Uterus (tissue), 4 donors: ENCODE results near the gene SHROOM3. TPM values are rescaled to one million over a fixed set of nuclear protein-coding genes. Genes with fewer than 3 reads are reported as not detected.

Source experiments
- DNase-seq, 2 donors: peaks; one replicate each; pipeline ENCODE4 v3.0.0-alpha.2; 2019 to 2020
- H3K27ac ChIP-seq, 2 donors: fragments of 200-600 bp; sonication (generic); 1 replicate in 1 of 2; 2 replicates in 1 of 2; pipeline ENCODE4 v1.5.1; 2016 to 2018
- H3K27me3 ChIP-seq, 2 donors: fragments of 200-600 bp; sonication (generic); one replicate each; pipeline ENCODE4 v1.5.1; 2018 to 2019; ENCODE audit warnings: control low read depth in 1 of 2
- H3K36me3 ChIP-seq, 2 donors: fragments of 200-600 bp; sonication (generic); one replicate each; pipeline ENCODE4 v1.5.1; 2019; ENCODE audit warnings: control low read depth in 1 of 2
- H3K4me1 ChIP-seq, 2 donors: fragments of 200-600 bp; sonication (generic); one replicate each; pipeline ENCODE4 v1.5.1; 2018 to 2019; ENCODE audit warnings: control low read depth in 1 of 2
- H3K4me3 ChIP-seq, 2 donors: fragments of 200-600 bp; sonication (generic); 1 replicate in 1 of 2; 2 replicates in 1 of 2; pipeline ENCODE4 v1.5.1; 2018 to 2019; ENCODE audit warnings: mild to moderate bottlenecking in 1 of 2
- H3K9me3 ChIP-seq, 2 donors: fragments of 200-600 bp; sonication (generic); one replicate each; pipeline ENCODE4 v1.5.1; 2019; ENCODE audit warnings: control low read depth in 1 of 2
- POLR2A ChIP-seq, 2 donors: fragments of 450-650 bp; IDR thresholded peaks; one replicate each; pipeline ENCODE4 v1.6.1; 2016; ENCODE audit warnings: antibody characterized with exemption in 2 of 2, mild to moderate bottlenecking in 1 of 2, moderate library complexity in 1 of 2
- intact Hi-C: fragments of 100-400 bp; cut with DNase I; formaldehyde crosslinking; loops from one replicate; pipeline ENCODE4 v1.15.1; 2023; ENCODE audit warnings: low total_unique reads
- total RNA-seq, 4 donors: library from RNA; depleted of rRNA in 3 of 4; stranded (reverse); fragments of >200 nt in 3 of 4; gene quantifications; one replicate each; pipeline versions ENCODE4 v1.1.0 to v1.2.4, GENCODE V29; 2014 to 2023
- TF ChIP-seq, protein P1 (sequence below), 4 experiments: fragments of 200-600 bp in 2 of 4; fragments of 450-650 bp in 2 of 4; sonication (generic) in 2 of 4; IDR thresholded peaks; one replicate each; pipeline ENCODE4 v1.5.1; 2016 to 2019; ENCODE audit warnings: antibody characterized with exemption in 4 of 4, mild to moderate bottlenecking in 2 of 4, moderate library complexity in 1 of 4
- donor health status: DM: yes; HTN: yes; CAD: no.

The SHROOM3 gene
- total RNA-seq, 4 donors from 2014 or later: 1.5 to 24.1 (median 3.4) TPM

- H3K9me3 ChIP-seq: no peaks in the 10 kb centered on the region
- H3K27me3 ChIP-seq: no peaks in the 10 kb centered on the region
- intact Hi-C loops: no loop called here
- H3K36me3 ChIP-seq: no peaks in the 10 kb centered on the region
- TF ChIP-seq, protein P1, sequence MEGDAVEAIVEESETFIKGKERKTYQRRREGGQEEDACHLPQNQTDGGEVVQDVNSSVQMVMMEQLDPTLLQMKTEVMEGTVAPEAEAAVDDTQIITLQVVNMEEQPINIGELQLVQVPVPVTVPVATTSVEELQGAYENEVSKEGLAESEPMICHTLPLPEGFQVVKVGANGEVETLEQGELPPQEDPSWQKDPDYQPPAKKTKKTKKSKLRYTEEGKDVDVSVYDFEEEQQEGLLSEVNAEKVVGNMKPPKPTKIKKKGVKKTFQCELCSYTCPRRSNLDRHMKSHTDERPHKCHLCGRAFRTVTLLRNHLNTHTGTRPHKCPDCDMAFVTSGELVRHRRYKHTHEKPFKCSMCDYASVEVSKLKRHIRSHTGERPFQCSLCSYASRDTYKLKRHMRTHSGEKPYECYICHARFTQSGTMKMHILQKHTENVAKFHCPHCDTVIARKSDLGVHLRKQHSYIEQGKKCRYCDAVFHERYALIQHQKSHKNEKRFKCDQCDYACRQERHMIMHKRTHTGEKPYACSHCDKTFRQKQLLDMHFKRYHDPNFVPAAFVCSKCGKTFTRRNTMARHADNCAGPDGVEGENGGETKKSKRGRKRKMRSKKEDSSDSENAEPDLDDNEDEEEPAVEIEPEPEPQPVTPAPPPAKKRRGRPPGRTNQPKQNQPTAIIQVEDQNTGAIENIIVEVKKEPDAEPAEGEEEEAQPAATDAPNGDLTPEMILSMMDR (IDR thresholded peaks at IDR 0.05): no peak
- TF ChIP-seq POLR2A (IDR thresholded peaks at IDR 0.05): no peak
- no peak overlapping the region for H3K27ac ChIP-seq
- H3K4me1 ChIP-seq: no peaks in the 10 kb centered on the region
- H3K4me3 ChIP-seq: no peak overlapping the region
- DNase-seq: no peak
Measured at GRCh38 chr4:76644831-76645485, 209.9 kb downstream of the SHROOM3 start.

- no peaks in the 10 kb centered on the region for H3K9me3 ChIP-seq
- no peak overlapping the region for H3K4me3 ChIP-seq
- no peaks in the 10 kb centered on the region for H3K4me1 ChIP-seq
- DNase-seq: no peak
- H3K27me3 ChIP-seq: no peaks in the 10 kb centered on the region
- intact Hi-C loops: no loop called here
- TF ChIP-seq, protein P1 (IDR thresholded peaks at IDR 0.05): no peak
- no peak overlapping the region for H3K27ac ChIP-seq
- H3K36me3 ChIP-seq: no peaks in the 10 kb centered on the region
Measured at GRCh38 chr4:76649086-76649485, 214.1 kb downstream of the SHROOM3 start.

GRCh38 chr4:76651616-76652015 lies 216.6 kb downstream of the SHROOM3 start:
- Histone ChIP-seq H3K27me3 (no peaks in the 10 kb centered on the region), H3K4me3 (no peak overlapping the region), H3K27ac (no peak overlapping the region), H3K4me1 (no peaks in the 10 kb centered on the region), H3K9me3 (no peaks in the 10 kb centered on the region), H3K36me3 (no peaks in the 10 kb centered on the region)
- no peak for TF ChIP-seq POLR2A (IDR thresholded peaks at IDR 0.05)
- TF ChIP-seq, protein P1 (IDR thresholded peaks at IDR 0.05): no peak
- intact Hi-C loops: no loop called here
- DNase-seq: no peak

GRCh38 chr4:76652389-76652788 lies 217.4 kb downstream of the SHROOM3 start:
- Histone ChIP-seq H3K4me1 (no peaks in the 10 kb centered on the region), H3K27me3 (no peaks in the 10 kb centered on the region), H3K27ac (no peak overlapping the region), H3K9me3 (no peaks in the 10 kb centered on the region), H3K36me3 (no peaks in the 10 kb centered on the region), H3K4me3 (no peak overlapping the region)
- intact Hi-C loops: no loop called here
- DNase-seq: no peak
- TF ChIP-seq POLR2A (IDR thresholded peaks at IDR 0.05): no peak
- TF ChIP-seq, protein P1 (IDR thresholded peaks at IDR 0.05): no peak

DNA sequence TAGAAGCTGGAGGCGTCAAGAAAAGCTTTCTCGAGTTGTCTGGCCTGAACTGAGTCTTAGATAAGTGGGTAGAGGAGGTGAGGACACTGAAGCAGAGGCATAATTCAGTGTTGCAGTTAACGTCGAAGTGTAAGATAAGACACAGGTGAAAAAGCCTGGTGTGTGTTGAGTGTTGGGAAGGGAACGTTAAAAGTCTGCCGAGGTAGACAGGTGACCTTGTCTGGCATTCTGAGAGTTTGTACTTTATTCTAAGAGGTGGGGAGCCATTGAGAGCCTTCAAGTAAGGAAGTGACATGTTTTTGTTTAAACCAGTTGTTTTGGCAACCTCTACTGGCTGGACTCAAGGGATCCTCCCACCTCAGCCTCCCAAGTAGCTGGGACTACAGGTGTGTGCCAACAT lies 219.1 kb downstream of the SHROOM3 start:
- H3K4me3 ChIP-seq: no peak overlapping the region
- H3K9me3 ChIP-seq: no peaks in the 10 kb centered on the region
- H3K36me3 ChIP-seq: no peaks in the 10 kb centered on the region
- H3K27ac ChIP-seq: no peak overlapping the region
- intact Hi-C loops: no loop called here
- TF ChIP-seq, protein P1 (IDR thresholded peaks at IDR 0.05): no peak
- no peak for TF ChIP-seq POLR2A (IDR thresholded peaks at IDR 0.05)
- H3K4me1 ChIP-seq: no peaks in the 10 kb centered on the region
- DNase-seq: no peak
- no peaks in the 10 kb centered on the region for H3K27me3 ChIP-seq
